Stomach (tissue), 4 donors: ENCODE results near the gene PTPRM.

ENCODE experiments used
- EP300 ChIP-seq: sonication (generic); formaldehyde crosslinking; IDR thresholded peaks from one replicate; pipeline ENCODE4 v1.6.1; 2017; ENCODE audit warnings: antibody characterized with exemption
- POLR2A ChIP-seq, 4 donors: fragments of 450-650 bp; IDR thresholded peaks; one replicate each; pipeline ENCODE4 v1.6.1; 2016; ENCODE audit warnings: antibody characterized with exemption in 4 of 4, control low read depth in 2 of 4, mild to moderate bottlenecking in 1 of 4, moderate library complexity in 1 of 4
- POLR2AphosphoS5 ChIP-seq, 3 donors: sonication (generic); formaldehyde crosslinking; IDR thresholded peaks; one replicate each; pipeline ENCODE4 v1.6.1; 2016; ENCODE audit warnings: antibody characterized with exemption in 3 of 3
- TF ChIP-seq, protein P1 (sequence below), 7 experiments: fragments of 450-650 bp in 4 of 7; fragments of 200-600 bp in 3 of 7; sonication (generic) in 3 of 7; IDR thresholded peaks; one replicate each; pipeline ENCODE4 v1.5.1; 2016 to 2019; ENCODE audit warnings: antibody characterized with exemption in 7 of 7, control low read depth in 2 of 7, mild to moderate bottlenecking in 1 of 7

DNA sequence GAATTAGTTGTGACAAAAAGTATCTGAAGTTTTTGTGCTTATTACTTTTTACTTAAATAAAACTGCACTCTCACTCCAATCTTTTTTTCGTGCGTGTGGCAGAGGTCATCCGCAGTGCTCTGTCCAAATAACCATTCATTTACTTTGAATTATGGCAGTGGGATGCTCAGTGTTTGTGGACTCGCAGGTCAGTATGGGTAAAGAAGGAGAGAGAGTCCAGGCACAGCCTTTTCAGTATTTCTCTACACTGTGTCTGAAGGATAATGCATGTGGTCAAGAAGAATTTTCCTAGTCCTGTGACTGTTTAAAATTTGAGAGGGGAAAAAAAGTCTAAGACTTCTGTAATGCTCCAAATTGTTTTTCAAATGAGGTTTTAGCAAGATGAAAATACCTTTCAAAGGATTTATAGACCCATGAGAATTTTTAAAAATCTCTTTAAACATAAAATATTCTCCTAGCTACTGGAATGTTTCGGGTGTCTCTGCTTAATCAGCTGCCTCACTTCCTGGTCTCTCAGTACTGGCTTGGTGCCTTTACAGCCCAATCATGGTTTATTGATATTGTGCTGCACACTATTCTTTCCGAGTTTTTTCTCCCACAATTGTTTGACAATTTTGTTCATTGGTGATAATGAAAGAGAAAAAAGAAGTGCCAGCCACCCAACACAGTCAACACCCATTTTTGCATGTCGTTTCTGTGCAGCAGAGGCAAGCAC lies 453.2 kb downstream of the PTPRM start:
- TF ChIP-seq, protein P1, sequence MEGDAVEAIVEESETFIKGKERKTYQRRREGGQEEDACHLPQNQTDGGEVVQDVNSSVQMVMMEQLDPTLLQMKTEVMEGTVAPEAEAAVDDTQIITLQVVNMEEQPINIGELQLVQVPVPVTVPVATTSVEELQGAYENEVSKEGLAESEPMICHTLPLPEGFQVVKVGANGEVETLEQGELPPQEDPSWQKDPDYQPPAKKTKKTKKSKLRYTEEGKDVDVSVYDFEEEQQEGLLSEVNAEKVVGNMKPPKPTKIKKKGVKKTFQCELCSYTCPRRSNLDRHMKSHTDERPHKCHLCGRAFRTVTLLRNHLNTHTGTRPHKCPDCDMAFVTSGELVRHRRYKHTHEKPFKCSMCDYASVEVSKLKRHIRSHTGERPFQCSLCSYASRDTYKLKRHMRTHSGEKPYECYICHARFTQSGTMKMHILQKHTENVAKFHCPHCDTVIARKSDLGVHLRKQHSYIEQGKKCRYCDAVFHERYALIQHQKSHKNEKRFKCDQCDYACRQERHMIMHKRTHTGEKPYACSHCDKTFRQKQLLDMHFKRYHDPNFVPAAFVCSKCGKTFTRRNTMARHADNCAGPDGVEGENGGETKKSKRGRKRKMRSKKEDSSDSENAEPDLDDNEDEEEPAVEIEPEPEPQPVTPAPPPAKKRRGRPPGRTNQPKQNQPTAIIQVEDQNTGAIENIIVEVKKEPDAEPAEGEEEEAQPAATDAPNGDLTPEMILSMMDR (IDR thresholded peaks at IDR 0.05): no peak
- TF ChIP-seq POLR2A (IDR thresholded peaks at IDR 0.05) (no peak), EP300 (no peak), POLR2AphosphoS5 (IDR thresholded peaks at IDR 0.05) (no peak)
